ENCODE results near the gene ATP6V0E1. TPM values are rescaled to one million over a fixed set of nuclear protein-coding genes. Genes with fewer than 3 reads are reported as not detected.
A peak's percentile ranks its signal among the peaks of the same experiment; 100 is the strongest.

Gene ATP6V0E1
- total RNA-seq, 1 donor from 2014 or later: 100 TPM

DNA sequence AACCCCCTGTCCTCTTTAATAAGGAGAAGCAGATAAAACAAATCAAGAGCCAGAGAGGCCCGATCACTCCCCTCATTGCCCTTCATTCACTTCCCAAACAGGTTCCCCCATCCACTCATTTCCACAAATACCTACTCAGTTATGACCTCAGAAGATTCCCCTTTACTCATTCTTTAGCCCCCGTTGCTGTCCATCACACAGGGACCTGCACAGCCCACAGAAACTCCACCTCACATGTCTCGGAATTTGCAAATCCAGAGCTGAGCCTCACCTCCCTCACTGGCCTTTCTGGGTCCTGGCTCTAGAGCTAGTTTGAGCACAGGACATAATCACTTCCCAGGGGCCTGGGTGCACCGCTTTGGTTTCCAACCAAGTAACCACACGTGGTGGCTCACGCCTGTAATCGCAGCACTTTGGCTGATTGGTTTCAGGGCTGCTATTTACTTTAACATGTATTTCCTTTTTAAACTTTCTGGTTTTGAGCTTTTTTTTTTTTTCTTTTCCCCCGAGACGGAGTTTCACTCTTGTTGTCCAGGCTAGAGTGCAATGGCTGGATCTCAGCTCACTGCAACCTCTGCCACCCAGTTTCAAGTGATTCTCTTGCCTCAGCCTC, 17.8 kb downstream of the ATP6V0E1 start:
- no peak for TF ChIP-seq CTCF (conservative IDR thresholded peaks at IDR 0.05; ENCODE audit: low read depth, low read length)
- H3K4me3 ChIP-seq (ENCODE audit: low read depth, low read length): no peak overlapping the region
- no peak for DNase-seq (ENCODE audit: low read depth)

DNA sequence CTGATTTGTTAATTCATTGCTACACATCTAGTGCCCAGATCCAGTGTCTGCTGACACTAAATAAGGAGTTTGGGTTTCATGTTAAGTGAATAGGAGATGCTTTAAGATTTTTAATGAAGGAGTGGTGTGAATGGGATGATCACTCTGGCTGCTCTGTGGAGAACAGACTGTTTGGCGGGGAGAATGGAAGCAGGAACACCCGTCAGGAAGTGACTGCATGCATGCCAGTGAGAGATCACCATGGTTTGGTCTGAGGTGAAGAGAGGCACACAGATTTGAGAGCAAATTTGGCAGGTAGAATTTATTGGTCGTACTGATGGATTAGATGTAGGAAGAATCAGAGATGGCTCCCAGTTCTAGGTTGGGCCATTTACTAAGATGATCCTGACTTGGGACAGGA, 19.8 kb downstream of the ATP6V0E1 start:
- TF ChIP-seq CTCF (conservative IDR thresholded peaks at IDR 0.05; ENCODE audit: low read depth, low read length): no peak
- DNase-seq (ENCODE audit: low read depth): no peak
- no peak overlapping the region for H3K4me3 ChIP-seq (ENCODE audit: low read depth, low read length)

- H3K4me3 ChIP-seq (ENCODE audit: low read depth, low read length): no peak overlapping the region
- DNase-seq (ENCODE audit: low read depth): no peak
- TF ChIP-seq CTCF (conservative IDR thresholded peaks at IDR 0.05; ENCODE audit: low read depth, low read length): no peak
Observed at GRCh38 chr5:173004013-173004412, 20.4 kb downstream of the ATP6V0E1 start.

GRCh38 chr5:173004447-173004846, 20.9 kb downstream of the ATP6V0E1 start:
- no peak overlapping the region for H3K4me3 ChIP-seq (ENCODE audit: low read depth, low read length)
- DNase-seq (ENCODE audit: low read depth): no peak
- no peak for TF ChIP-seq CTCF (conservative IDR thresholded peaks at IDR 0.05; ENCODE audit: low read depth, low read length)

DNA sequence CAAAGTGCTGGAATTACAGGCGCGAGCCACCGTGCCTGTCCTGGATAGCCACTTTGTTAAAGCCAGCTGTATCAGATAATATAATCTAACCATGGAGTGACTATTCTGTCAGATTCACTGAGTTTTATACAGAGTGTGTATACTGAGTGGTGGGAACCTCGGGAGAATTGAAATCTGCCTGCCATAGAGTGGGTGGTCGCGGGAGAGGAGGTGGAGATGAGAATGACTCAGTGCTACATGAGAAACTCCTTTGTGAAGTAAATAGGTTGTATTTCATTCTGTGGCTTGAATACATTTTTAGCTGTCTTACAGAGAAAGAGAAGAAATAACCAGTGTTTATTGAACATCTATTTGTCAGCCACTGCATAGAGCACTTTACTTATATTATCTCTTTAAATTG, 26.4 kb downstream of the ATP6V0E1 start:
- H3K4me3 ChIP-seq (ENCODE audit: low read depth, low read length): no peak overlapping the region
- no peak for TF ChIP-seq CTCF (conservative IDR thresholded peaks at IDR 0.05; ENCODE audit: low read depth, low read length)
- DNase-seq (ENCODE audit: low read depth): no peak

- TF ChIP-seq CTCF (conservative IDR thresholded peaks at IDR 0.05; ENCODE audit: low read depth, low read length): peak; percentile 74
- H3K4me3 ChIP-seq (ENCODE audit: low read depth, low read length): no peak overlapping the region
- DNase-seq (ENCODE audit: low read depth): no peak
Observed at GRCh38 chr5:173010547-173011464, 27.2 kb downstream of the ATP6V0E1 start.
